MCF 10A (cell line): Measurements from ENCODE around the gene KCNIP2. TPM values are rescaled to one million over a fixed set of nuclear protein-coding genes. Genes with fewer than 3 reads are reported as not detected.
A peak's percentile ranks its signal among the peaks of the same experiment; 100 is the strongest.

Experiments
- BruUV-seq: library from RNA; stranded (reverse); fragments of 400-500 nt; replicated peaks from 2 replicates; lab custom pipeline; 2021; lab: Mats Ljungman, UMichigan
- CTCF ChIA-PET: fragments of 300-600 bp; sonication (Branson Sonifier 250); formaldehyde crosslinking; extraction: SDS; loops from one replicate; lab custom pipeline; 2021; ENCODE audit warnings: antibody characterized with exemption, inconsistent platforms; lab: Yijun Ruan, JAX
- POLR2A ChIA-PET: fragments of 300-600, 350-650 bp; sonication (Branson Sonifier 250); formaldehyde crosslinking; extraction: SDS; loops from one replicate; lab custom pipeline; 2020; ENCODE audit warnings: antibody characterized with exemption, inconsistent platforms; lab: Yijun Ruan, JAX
- DNase-seq: peaks from one replicate; pipeline ENCODE4 v3.0.0-alpha.2; 2018; ENCODE audit not compliant: unreplicated experiment
- H3K27ac Mint-ChIP-seq: one replicate; pipeline ENCODE4 v1.8.0; 2022; ENCODE audit warnings: mild to moderate bottlenecking, low read depth, mixed read lengths; ENCODE audit not compliant: unreplicated experiment
- H3K27me3 Mint-ChIP-seq: one replicate; pipeline ENCODE4 v1.8.0; 2022; ENCODE audit warnings: mixed read lengths; ENCODE audit not compliant: insufficient read depth, unreplicated experiment
- H3K36me3 Mint-ChIP-seq: one replicate; pipeline ENCODE4 v1.8.0; 2022; ENCODE audit warnings: mild to moderate bottlenecking, moderate library complexity, mixed read lengths; ENCODE audit not compliant: insufficient read depth, unreplicated experiment
- H3K4me1 Mint-ChIP-seq: one replicate; pipeline ENCODE4 v1.8.0; 2022; ENCODE audit warnings: mixed read lengths; ENCODE audit not compliant: insufficient read depth, unreplicated experiment
- H3K4me3 Mint-ChIP-seq: one replicate; pipeline ENCODE4 v1.8.0; 2022; ENCODE audit warnings: mild to moderate bottlenecking, moderate library complexity, mixed read lengths; ENCODE audit not compliant: unreplicated experiment
- H3K9me3 Mint-ChIP-seq: one replicate; pipeline ENCODE4 v1.8.0; 2022; ENCODE audit warnings: mixed read lengths; ENCODE audit not compliant: unreplicated experiment
- CTCF ChIP-seq: fragments of 200-600 bp; IDR thresholded peaks from one replicate; pipeline ENCODE4 v1.8.0; 2022; ENCODE audit warnings: antibody characterized with exemption, mild to moderate bottlenecking; ENCODE audit not compliant: unreplicated experiment
- intact Hi-C: fragments of 100-400 bp; cut with micrococcal nuclease; formaldehyde crosslinking; loops from 2 replicates; pipeline ENCODE4 v1.14.1; 2022
- total RNA-seq: library from RNA; stranded (reverse); gene quantifications from 2 replicates; pipeline ENCODE4 v1.2.3, GENCODE V29; 2022

Gene KCNIP2
- total RNA-seq, 1 experiment from 2014 or later, result 2.1 TPM

DNA sequence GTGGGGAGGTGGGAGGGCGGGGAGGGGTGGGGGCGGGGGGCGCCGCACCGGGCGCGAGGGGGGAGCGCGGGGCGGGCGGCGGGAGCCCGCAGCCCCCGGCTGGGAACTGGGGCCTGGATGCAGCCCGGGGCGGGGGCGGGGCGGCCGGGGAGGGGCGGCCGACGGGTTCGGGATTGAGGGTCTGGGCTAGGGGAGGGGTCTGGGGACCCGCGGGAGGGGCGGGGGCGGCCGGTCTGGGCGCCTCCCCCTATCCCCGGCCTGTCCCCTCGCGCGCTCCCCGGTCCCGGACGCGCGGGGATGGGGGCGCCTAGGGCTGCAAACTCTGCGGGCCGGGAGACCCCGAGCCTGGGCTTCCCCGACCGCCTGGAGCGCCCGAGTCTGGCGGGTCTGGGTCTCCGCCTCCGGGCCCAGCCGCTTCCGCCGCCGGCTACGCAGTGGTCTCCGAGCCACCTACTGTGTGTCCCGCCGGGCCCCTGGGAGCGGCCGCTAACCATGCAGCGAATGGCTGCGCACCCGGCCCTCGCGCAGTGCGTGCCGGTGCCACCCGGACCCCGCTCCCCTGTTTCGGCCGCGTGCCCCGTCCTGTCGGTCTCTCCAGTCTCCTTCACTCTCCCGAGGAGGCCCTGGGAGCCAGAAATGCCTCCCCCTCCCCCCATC lies 67.3 kb downstream of the KCNIP2 start:
- no TSS peak for BruUV-seq
- CTCF ChIA-PET, result no interaction called here
- no peak for TF ChIP-seq CTCF

More for the DNA sequence above, 67.3 kb downstream of the KCNIP2 start:
- Mint-ChIP-seq H3K27me3 (peaks cover 21% of the 10 kb centered on the region), H3K36me3 (peaks cover 11% of the 10 kb centered on the region), H3K4me1 (peaks cover 4% of the 10 kb centered on the region), H3K9me3 (no peaks in the 10 kb centered on the region), H3K4me3 (peak overlapping the region; percentile 40), H3K27ac (no peak overlapping the region)
- POLR2A ChIA-PET, result no interaction called here
- no peak for DNase-seq
- intact Hi-C loops, result no loop called here

Other genes starting within 250 kb of the KCNIP2 start
- 52.1 and 63.7 TPM in 2 replicates for gene FBXW4, start 148.6 kb downstream of the KCNIP2 start, total RNA-seq
- gene FGF8, start 67.7 kb downstream of the KCNIP2 start, total RNA-seq, result not detected in 2 replicates
- gene NPM3, start 60.4 kb downstream of the KCNIP2 start, total RNA-seq, result 120 and 163 TPM in 2 replicates
- gene OGA, start 25.4 kb downstream of the KCNIP2 start, total RNA-seq, result 96.1 and 115 TPM in 2 replicates
- 17.6 and 18.9 TPM in 2 replicates for gene ARMH3, start 212.4 kb upstream of the KCNIP2 start, total RNA-seq
- 15.0 and 16.6 TPM in 2 replicates for gene HPS6, start 221.5 kb upstream of the KCNIP2 start, total RNA-seq